Measurements from ENCODE around the gene SESN2. TPM values are rescaled to one million over a fixed set of nuclear protein-coding genes. Genes with fewer than 3 reads are reported as not detected.
A peak's percentile ranks its signal among the peaks of the same experiment; 100 is the strongest.

The SESN2 gene, protein sequence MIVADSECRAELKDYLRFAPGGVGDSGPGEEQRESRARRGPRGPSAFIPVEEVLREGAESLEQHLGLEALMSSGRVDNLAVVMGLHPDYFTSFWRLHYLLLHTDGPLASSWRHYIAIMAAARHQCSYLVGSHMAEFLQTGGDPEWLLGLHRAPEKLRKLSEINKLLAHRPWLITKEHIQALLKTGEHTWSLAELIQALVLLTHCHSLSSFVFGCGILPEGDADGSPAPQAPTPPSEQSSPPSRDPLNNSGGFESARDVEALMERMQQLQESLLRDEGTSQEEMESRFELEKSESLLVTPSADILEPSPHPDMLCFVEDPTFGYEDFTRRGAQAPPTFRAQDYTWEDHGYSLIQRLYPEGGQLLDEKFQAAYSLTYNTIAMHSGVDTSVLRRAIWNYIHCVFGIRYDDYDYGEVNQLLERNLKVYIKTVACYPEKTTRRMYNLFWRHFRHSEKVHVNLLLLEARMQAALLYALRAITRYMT
- total RNA-seq = 10 to 100 TPM; 11.7 to 11.8 TPM

DNA sequence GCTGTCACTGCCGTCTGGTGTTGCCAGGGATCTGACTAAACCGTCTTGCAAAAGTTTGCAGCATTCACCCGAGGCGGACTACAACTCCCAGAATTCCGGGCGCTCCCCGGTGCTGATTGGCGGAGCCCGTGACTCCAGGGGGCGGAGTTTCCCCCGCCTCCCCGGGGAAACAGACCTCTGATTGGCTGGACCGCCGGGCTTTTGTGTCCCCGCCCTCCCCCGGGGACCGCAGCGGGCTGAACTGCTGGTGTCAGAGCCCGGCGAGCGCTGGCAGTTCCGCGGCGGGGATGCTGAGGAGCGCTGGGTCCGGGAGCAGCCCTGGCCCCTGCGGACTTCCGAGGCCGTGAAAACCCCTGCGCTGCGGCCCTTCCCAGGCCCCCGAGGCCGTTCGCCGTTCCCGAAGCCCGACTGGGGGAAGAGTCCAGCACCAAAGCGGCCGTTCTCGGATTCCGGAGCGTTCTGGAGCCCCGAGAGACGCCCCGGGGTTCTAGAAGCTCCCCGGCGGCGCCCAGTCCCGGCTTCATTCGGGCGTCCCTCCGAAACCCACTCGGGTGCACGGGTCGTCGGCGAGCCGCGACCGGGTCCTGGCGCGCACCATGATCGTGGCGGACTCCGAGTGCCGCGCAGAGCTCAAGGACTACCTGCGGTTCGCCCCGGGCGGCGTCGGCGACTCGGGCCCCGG, at the start of gene SESN2:
TSS of gene SESN2 (plus strand) at position 267 of the 682 bp plus-strand sequence. CDS start at position 597, 330 bp downstream.
- ChIA-PET POLR2A (interaction anchor here (0.6 kb wide), 1 partner anchor 33 kb away, joined by 5 read pairs; no protein-coding TSS in a partner anchor), CTCF (interaction anchor here (0.6 to 4.8 kb wide), 5 partner anchors 9 to 129 kb away, joined by 3 to 31 read pairs (median 3); partner anchors contain the start of gene MED18)
- Mint-ChIP-seq H3K9me3 (no peaks in the 10 kb centered on the region), H3K4me3 (peak within 1 kb of the TSS; percentile 79), H3K27me3 (peaks cover 2% of the 10 kb centered on the region), H3K4me1 (peaks cover 47% of the 10 kb centered on the region), H3K27ac (peak within 1 kb of the TSS; percentile 85), H3K36me3 (ENCODE audit: low read depth) (peaks cover 7% of the 10 kb centered on the region)
- DNase-seq = peak; percentile 100

DNA sequence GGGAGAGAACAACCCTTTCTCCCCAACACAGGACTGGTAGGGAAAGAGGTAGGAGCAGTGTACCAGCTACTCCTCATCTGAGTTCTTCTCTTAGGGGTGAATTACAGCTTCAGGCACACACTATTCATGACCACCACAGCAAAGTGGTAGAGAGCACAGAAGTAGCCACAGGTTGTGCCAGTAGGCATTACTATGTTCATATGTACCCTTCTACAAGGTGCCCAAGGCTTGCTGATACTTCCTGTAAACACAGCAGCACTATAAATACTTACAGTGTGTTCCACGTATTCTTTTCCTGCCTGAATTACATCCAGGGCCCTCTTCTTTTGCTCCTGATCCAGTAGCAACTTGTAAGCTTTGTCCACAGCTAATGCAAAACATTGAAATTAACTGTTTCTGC, 49.6 kb upstream of the SESN2 start:
- ChIA-PET CTCF (interaction anchor here (0.9 to 1.9 kb wide), 8 partner anchors 9 to 304 kb away, joined by 4 to 20 read pairs (median 4); partner anchors contain the start of gene EYA3), POLR2A (no interaction called here)
- Mint-ChIP-seq H3K9me3 (no peaks in the 10 kb centered on the region), H3K27ac (no peak overlapping the region), H3K4me3 (no peak overlapping the region), H3K36me3 (ENCODE audit: low read depth) (peaks cover 30% of the 10 kb centered on the region), H3K27me3 (no peaks in the 10 kb centered on the region), H3K4me1 (peaks cover 11% of the 10 kb centered on the region)
- DNase-seq = no peak

DNA sequence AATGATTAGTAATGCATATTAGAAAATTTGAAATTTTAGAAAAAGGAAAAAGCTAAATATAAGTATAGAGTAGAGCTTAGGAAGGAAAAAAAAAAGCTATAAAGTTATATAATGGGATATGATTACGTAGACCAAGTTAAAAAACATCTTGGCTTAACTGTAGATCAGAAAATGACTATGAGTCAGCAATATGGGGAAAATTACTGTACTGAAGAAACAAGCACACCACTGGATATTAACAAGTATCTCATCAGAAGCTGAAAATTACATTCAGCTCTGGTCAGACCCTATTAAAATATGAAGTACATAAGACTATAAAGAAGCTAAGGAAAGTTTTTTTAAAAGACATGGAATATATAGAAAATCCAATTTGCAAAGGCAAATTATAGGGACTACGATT, 46.0 kb upstream of the SESN2 start:
- Mint-ChIP-seq H3K27me3 (no peaks in the 10 kb centered on the region), H3K4me1 (peaks cover 9% of the 10 kb centered on the region), H3K9me3 (no peaks in the 10 kb centered on the region), H3K4me3 (no peak overlapping the region), H3K36me3 (ENCODE audit: low read depth) (peaks cover 22% of the 10 kb centered on the region), H3K27ac (no peak overlapping the region)
- no peak for DNase-seq
- ChIA-PET CTCF (interaction anchor here (0.6 to 1.0 kb wide), 4 partner anchors 35 to 199 kb away, joined by 3 to 6 read pairs (median 4); no protein-coding TSS in a partner anchor), POLR2A (no interaction called here)

GRCh38 chr1:28229089-28229488, 30.2 kb upstream of the SESN2 start:
- Mint-ChIP-seq H3K27ac (no peak overlapping the region), H3K36me3 (ENCODE audit: low read depth) (peaks cover 33% of the 10 kb centered on the region), H3K27me3 (no peaks in the 10 kb centered on the region), H3K4me1 (peaks cover 22% of the 10 kb centered on the region), H3K9me3 (no peaks in the 10 kb centered on the region), H3K4me3 (no peak overlapping the region)
- POLR2A ChIA-PET = no interaction called here
- DNase-seq = no peak
- CTCF ChIA-PET = interaction anchor here (1.7 kb wide), 1 partner anchor 8 kb away, joined by 6 read pairs; no protein-coding TSS in a partner anchor

GRCh38 chr1:28229996-28230395, 29.3 kb upstream of the SESN2 start:
- POLR2A ChIA-PET = no interaction called here
- peaks cover 25% of the 10 kb centered on the region for H3K4me1 Mint-ChIP-seq
- CTCF ChIA-PET = no interaction called here
- no peaks in the 10 kb centered on the region for H3K9me3 Mint-ChIP-seq
- DNase-seq = no peak
- H3K36me3 Mint-ChIP-seq (ENCODE audit: low read depth) = peaks cover 29% of the 10 kb centered on the region
- no peaks in the 10 kb centered on the region for H3K27me3 Mint-ChIP-seq
- no peak overlapping the region for H3K27ac Mint-ChIP-seq
- H3K4me3 Mint-ChIP-seq = no peak overlapping the region

GRCh38 chr1:28232558-28233263, 26.6 kb upstream of the SESN2 start, which contains the start of gene DNAJC8:
Gene DNAJC8 (minus strand): TSS chr1:28233029. CDS start chr1:28232998, 31 bp downstream.
- Mint-ChIP-seq H3K9me3 (no peaks in the 10 kb centered on the region), H3K36me3 (ENCODE audit: low read depth) (peaks cover 15% of the 10 kb centered on the region), H3K27me3 (no peaks in the 10 kb centered on the region), H3K4me1 (peaks cover 25% of the 10 kb centered on the region), H3K27ac (peak within 1 kb of the TSS; percentile 99), H3K4me3 (peak within 1 kb of the TSS; percentile 99)
- peak; percentile 96 for DNase-seq
- CTCF ChIA-PET = interaction anchor here (1.2 to 5.9 kb wide), 2 partner anchors 12 to 141 kb away, joined by 3 to 35 read pairs; no protein-coding TSS in a partner anchor
- POLR2A ChIA-PET = no interaction called here

- no peak for DNase-seq
- peaks cover 25% of the 10 kb centered on the region for H3K4me1 Mint-ChIP-seq
- no peaks in the 10 kb centered on the region for H3K9me3 Mint-ChIP-seq
- no peak overlapping the region for H3K27ac Mint-ChIP-seq
- ChIA-PET POLR2A (no interaction called here), CTCF (interaction anchor here (5.9 kb wide), 1 partner anchor 11 kb away, joined by 35 read pairs; no protein-coding TSS in a partner anchor)
- H3K36me3 Mint-ChIP-seq (ENCODE audit: low read depth) = peaks cover 15% of the 10 kb centered on the region
- H3K27me3 Mint-ChIP-seq = no peaks in the 10 kb centered on the region
- H3K4me3 Mint-ChIP-seq = peak overlapping the region; percentile 99
Measured at GRCh38 chr1:28233264-28233606, 26.1 kb upstream of the SESN2 start.

DNA sequence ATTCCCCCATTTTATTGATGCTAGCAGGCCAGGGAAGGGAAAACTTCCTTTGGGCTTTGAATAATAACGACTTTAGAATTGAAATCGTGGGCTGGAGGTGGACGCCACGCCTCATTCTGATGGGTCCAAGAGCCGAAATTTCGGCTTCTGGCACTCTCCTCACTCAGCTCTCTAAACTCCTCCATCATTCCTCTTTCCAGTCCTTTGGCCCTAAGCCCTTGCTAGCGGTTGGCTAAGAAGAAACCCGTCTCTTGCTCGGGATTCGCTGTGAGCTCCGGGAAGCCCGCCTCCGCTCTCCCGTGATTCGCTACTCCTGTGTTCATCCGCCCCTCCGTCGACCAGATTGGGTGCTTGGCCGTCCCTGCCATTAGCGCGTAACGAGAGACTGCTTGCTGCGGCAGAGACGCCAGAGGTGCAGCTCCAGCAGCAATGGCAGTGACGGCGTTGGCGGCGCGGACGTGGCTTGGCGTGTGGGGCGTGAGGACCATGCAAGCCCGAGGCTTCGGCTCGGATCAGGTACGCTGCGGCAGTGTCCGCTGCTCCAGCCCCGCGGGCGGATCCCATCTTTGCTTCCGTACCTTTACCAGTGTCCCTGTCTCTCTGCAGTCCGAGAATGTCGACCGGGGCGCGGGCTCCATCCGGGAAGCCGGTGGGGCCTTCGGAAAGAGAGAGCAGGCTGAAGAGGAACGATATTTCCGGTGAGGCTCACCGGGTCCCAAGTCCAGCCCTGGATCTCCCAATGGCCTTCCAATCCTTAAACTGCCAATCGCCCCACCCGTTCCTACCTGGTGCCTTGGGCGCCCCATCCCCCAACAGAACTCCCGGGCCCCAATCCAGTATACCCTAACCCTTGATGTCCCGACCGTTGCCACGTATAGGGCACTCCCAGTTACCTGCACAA, 23.3 kb upstream of the SESN2 start, which contains the start of gene ATP5IF1:
TSS of gene ATP5IF1 (plus strand) at position 370 of the 901 bp plus-strand sequence. CDS start at position 430, 60 bp downstream.
- Mint-ChIP-seq H3K9me3 (no peaks in the 10 kb centered on the region), H3K36me3 (ENCODE audit: low read depth) (peaks cover 9% of the 10 kb centered on the region), H3K27ac (peak within 1 kb of the TSS; percentile 5), H3K27me3 (no peaks in the 10 kb centered on the region), H3K4me1 (peaks cover 17% of the 10 kb centered on the region), H3K4me3 (no peak within 1 kb of the TSS)
- DNase-seq = peak; percentile 96
- POLR2A ChIA-PET = interaction anchor here (0.5 to 1.0 kb wide), 3 partner anchors 10 to 564 kb away, joined by 3 to 5 read pairs (median 3); partner anchors contain the start of gene IFI6
- CTCF ChIA-PET = interaction anchor here (1.0 to 5.9 kb wide), 5 partner anchors 9 to 641 kb away, joined by 3 to 35 read pairs (median 11); no protein-coding TSS in a partner anchor

GRCh38 chr1:28236656-28237322, 22.5 kb upstream of the SESN2 start:
- Mint-ChIP-seq H3K36me3 (ENCODE audit: low read depth) (peaks cover 9% of the 10 kb centered on the region), H3K4me1 (peaks cover 17% of the 10 kb centered on the region), H3K4me3 (no peak overlapping the region), H3K27me3 (no peaks in the 10 kb centered on the region), H3K27ac (no peak overlapping the region), H3K9me3 (no peaks in the 10 kb centered on the region)
- ChIA-PET POLR2A (no interaction called here), CTCF (interaction anchor here (1.0 to 5.9 kb wide), 5 partner anchors 8 to 640 kb away, joined by 3 to 35 read pairs (median 4); partner anchors contain the start of gene SESN2)
- DNase-seq = peak; percentile 19

- H3K9me3 Mint-ChIP-seq = no peaks in the 10 kb centered on the region
- CTCF ChIA-PET = no interaction called here
- peaks cover 4% of the 10 kb centered on the region for H3K36me3 Mint-ChIP-seq (ENCODE audit: low read depth)
- no peak overlapping the region for H3K4me3 Mint-ChIP-seq
- POLR2A ChIA-PET = interaction anchor here (0.7 kb wide), 1 partner anchor 120 kb away, joined by 5 read pairs; no protein-coding TSS in a partner anchor
- no peak overlapping the region for H3K27ac Mint-ChIP-seq
- H3K4me1 Mint-ChIP-seq = peaks cover 23% of the 10 kb centered on the region
- no peaks in the 10 kb centered on the region for H3K27me3 Mint-ChIP-seq
- no peak for DNase-seq
Measured at GRCh38 chr1:28239004-28239403, 20.3 kb upstream of the SESN2 start.

DNA sequence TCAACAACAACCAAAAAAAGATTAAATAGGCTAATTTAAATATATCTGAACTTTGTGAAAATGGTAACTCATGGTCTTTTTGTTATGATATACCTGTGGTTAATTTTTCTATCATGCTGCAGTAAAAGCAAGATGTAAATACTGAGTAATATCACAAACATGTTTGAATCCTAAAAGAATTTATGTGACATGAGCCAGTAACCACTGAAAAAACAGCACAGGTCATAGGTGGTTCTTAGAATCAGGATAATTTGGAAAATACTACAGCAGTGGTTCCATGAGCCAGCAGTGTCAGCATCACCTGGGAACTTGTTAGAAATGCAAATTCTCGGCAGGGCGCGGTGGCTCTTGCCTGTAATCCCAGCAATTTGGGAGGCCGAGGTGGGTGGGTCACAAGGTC, 19.3 kb upstream of the SESN2 start:
- H3K36me3 Mint-ChIP-seq (ENCODE audit: low read depth) = peaks cover 5% of the 10 kb centered on the region
- peaks cover 30% of the 10 kb centered on the region for H3K4me1 Mint-ChIP-seq
- no peak for DNase-seq
- H3K27ac Mint-ChIP-seq = no peak overlapping the region
- POLR2A ChIA-PET = no interaction called here
- H3K27me3 Mint-ChIP-seq = no peaks in the 10 kb centered on the region
- CTCF ChIA-PET = no interaction called here
- no peak overlapping the region for H3K4me3 Mint-ChIP-seq
- no peaks in the 10 kb centered on the region for H3K9me3 Mint-ChIP-seq
